Liver (tissue), 9 donors: ENCODE data around the gene LGALS12. TPM values are rescaled to one million over a fixed set of nuclear protein-coding genes. Genes with fewer than 3 reads are reported as not detected.

ENCODE experiments used
- DNase-seq: peaks from one replicate; pipeline ENCODE4 v3.0.0-alpha.2; 2017; ENCODE audit warnings: low spot score
- H3K27ac ChIP-seq, 2 donors: one replicate each; pipeline ENCODE4 v1.7.0; 2013; ENCODE audit warnings: inconsistent platforms in 2 of 2, low read length in 2 of 2, control low read depth in 1 of 2, low read depth in 1 of 2, mild to moderate bottlenecking in 1 of 2
- H3K27me3 ChIP-seq, 4 donors: one replicate each; pipeline versions ENCODE4 v1.6.1 to v1.7.0; 2013; ENCODE audit warnings: low read length in 3 of 4, inconsistent platforms in 1 of 4, mild to moderate bottlenecking in 1 of 4, moderate library complexity in 1 of 4; ENCODE audit not compliant: control insufficient read depth in 4 of 4, insufficient read depth in 4 of 4
- H3K36me3 ChIP-seq, 4 donors: one replicate each; pipeline versions ENCODE4 v1.6.1 to v1.7.0; 2013; ENCODE audit warnings: low read length in 3 of 4, mild to moderate bottlenecking in 3 of 4, low read depth in 1 of 4, moderate library complexity in 1 of 4; ENCODE audit not compliant: control insufficient read depth in 4 of 4, insufficient read depth in 3 of 4
- H3K4me1 ChIP-seq, 4 donors: one replicate each; pipeline versions ENCODE4 v1.6.1 to v1.7.0; 2013; ENCODE audit warnings: low read length in 3 of 4, mild to moderate bottlenecking in 3 of 4, moderate library complexity in 1 of 4; ENCODE audit not compliant: control insufficient read depth in 4 of 4, insufficient read depth in 4 of 4
- H3K4me3 ChIP-seq, 3 donors: one replicate each; pipeline versions ENCODE4 v1.6.1 to v1.7.0; 2013; ENCODE audit warnings: low read length in 3 of 3, control low read depth in 1 of 3, low read depth in 1 of 3, mild to moderate bottlenecking in 1 of 3
- H3K9ac ChIP-seq, 2 donors: one replicate each; pipeline ENCODE4 v1.7.0; 2013; ENCODE audit warnings: low read length in 2 of 2, mild to moderate bottlenecking in 2 of 2, moderate library complexity in 2 of 2, control low read depth in 1 of 2, low read depth in 1 of 2
- H3K9me3 ChIP-seq, 4 donors: one replicate each; pipeline versions ENCODE4 v1.6.1 to v1.7.0; 2013; ENCODE audit warnings: low read length in 3 of 4; ENCODE audit not compliant: control insufficient read depth in 4 of 4
- ATF3 ChIP-seq: IDR thresholded peaks from 2 replicates; pipeline ENCODE4 v1.6.1; 2016; ENCODE audit warnings: antibody characterized with exemption
- EGR1 ChIP-seq, 2 donors: IDR thresholded peaks; 2 replicates each; pipeline ENCODE4 v1.6.1; 2016 to 2018; ENCODE audit warnings: antibody characterized with exemption in 2 of 2, low read depth in 2 of 2
- FOXA1 ChIP-seq: IDR thresholded peaks from 2 replicates; pipeline ENCODE4 v1.6.1; 2016; ENCODE audit warnings: antibody characterized with exemption
- FOXA2 ChIP-seq: IDR thresholded peaks from 2 replicates; pipeline ENCODE4 v1.6.1; 2016; ENCODE audit warnings: antibody characterized with exemption
- GABPA ChIP-seq, 2 donors: IDR thresholded peaks in 1 of 2; conservative IDR thresholded peaks in 1 of 2; 2 replicates each; pipeline ENCODE4 v1.6.1; 2016; ENCODE audit warnings: antibody characterized with exemption in 2 of 2, mild to moderate bottlenecking in 1 of 2, moderate library complexity in 1 of 2
- HNF4A ChIP-seq, 2 donors: conservative IDR thresholded peaks; 2 replicates each; pipeline ENCODE4 v1.6.1; 2016; ENCODE audit warnings: antibody characterized with exemption in 2 of 2, mild to moderate bottlenecking in 2 of 2
- HNF4G ChIP-seq: IDR thresholded peaks from 2 replicates; pipeline ENCODE4 v1.6.1; 2016; ENCODE audit warnings: antibody characterized with exemption
- JUND ChIP-seq, 2 donors: IDR thresholded peaks; 2 replicates each; pipeline ENCODE4 v1.6.1; 2016; ENCODE audit warnings: antibody characterized with exemption in 2 of 2
- MAX ChIP-seq: IDR thresholded peaks from 2 replicates; pipeline ENCODE4 v1.6.1; 2016; ENCODE audit warnings: antibody characterized with exemption
- REST ChIP-seq: IDR thresholded peaks from 2 replicates; pipeline ENCODE4 v1.6.1; 2016; ENCODE audit warnings: antibody characterized with exemption, mild to moderate bottlenecking
- RXRA ChIP-seq, 2 donors: IDR thresholded peaks; 2 replicates each; pipeline ENCODE4 v1.6.1; 2017 to 2018; ENCODE audit warnings: antibody characterized with exemption in 2 of 2, mild to moderate bottlenecking in 1 of 2
- SP1 ChIP-seq: IDR thresholded peaks from 2 replicates; pipeline ENCODE4 v1.6.1; 2018; ENCODE audit warnings: antibody characterized with exemption, mild to moderate bottlenecking
- TAF1 ChIP-seq: conservative IDR thresholded peaks from 2 replicates; pipeline ENCODE4 v1.6.1; 2016; ENCODE audit warnings: antibody characterized with exemption, mild to moderate bottlenecking
- YY1 ChIP-seq: IDR thresholded peaks from 2 replicates; pipeline ENCODE4 v1.6.1; 2016; ENCODE audit warnings: antibody characterized with exemption, mild to moderate bottlenecking
- WGBS: extraction: QIAGEN DNeasy Blood & Tissue Kit; methylation state at CpG from one replicate; pipeline ENCODE4 v1.1.7; 2013; 5-methylcytosine and 5-hydroxymethylcytosine counted together
- polyA plus RNA-seq, 2 donors: library from polyadenylated mRNA; stranded (reverse) in 1 of 2; unstranded in 1 of 2; fragments of 200-250 nt in 1 of 2; fragments of >200 nt in 1 of 2; fragmentation: Nextera tagmentation in 1 of 2; extraction: Ambion mirVana in 1 of 2; gene quantifications; one replicate each; pipeline versions ENCODE4 v1.2.1 to v1.2.3, GENCODE V29; 2013 to 2015
- total RNA-seq, 2 donors: library from RNA; depleted of rRNA; stranded (reverse); fragments of >200 nt; gene quantifications; one replicate each; pipeline ENCODE4 v1.2.3, GENCODE V29; 2014
- donor health status: healthy.
- donor health status: healthy.
- donor health status: healthy.
- donor health status: healthy.
- donor health status: healthy.

LGALS12 gene
- total and polyA plus RNA-seq, 4 donors: 0.03 to 0.98 TPM; not detected in 2

GRCh38 chr11:63462137-63462536, 43.7 kb upstream of the LGALS12 start:
- TF ChIP-seq FOXA2: no peak
- TF ChIP-seq JUND (IDR thresholded peaks at IDR 0.05): no peak
- TF ChIP-seq ATF3: no peak
- TF ChIP-seq REST: no peak
- no peak for TF ChIP-seq FOXA1
- no peak for TF ChIP-seq TAF1
- no peak for TF ChIP-seq GABPA (IDR thresholded peaks at IDR 0.05 in 1 of 2, conservative IDR thresholded peaks at IDR 0.05 in 1 of 2)
- TF ChIP-seq HNF4G: no peak
- no peak for TF ChIP-seq MAX
- TF ChIP-seq EGR1 (IDR thresholded peaks at IDR 0.05; ENCODE audit: low read depth in 2 of 2): no peak
- H3K9me3 ChIP-seq: no peaks in the 10 kb centered on the region

GRCh38 chr11:63470311-63470710, 35.6 kb upstream of the LGALS12 start:
- Histone ChIP-seq H3K9ac (no peak overlapping the region), H3K9me3 (peaks cover 0 to 5% (median 3%) of the 10 kb centered on the region in 4 donors), H3K27me3 (no peaks in the 10 kb centered on the region), H3K36me3 (no peaks in the 10 kb centered on the region), H3K4me3 (no peak overlapping the region), H3K27ac (no peak overlapping the region), H3K4me1 (no peaks in the 10 kb centered on the region)
- WGBS: 73% methylated on average over 3 of the region's 3 CpGs
- TF ChIP-seq ATF3 (no peak), JUND (IDR thresholded peaks at IDR 0.05) (no peak), HNF4A (conservative IDR thresholded peaks at IDR 0.05) (no peak), GABPA (IDR thresholded peaks at IDR 0.05 in 1 of 2, conservative IDR thresholded peaks at IDR 0.05 in 1 of 2) (no peak), YY1 (no peak), FOXA2 (no peak), RXRA (IDR thresholded peaks at IDR 0.05) (no peak)
- DNase-seq: no peak

More at GRCh38 chr11:63462137-63462536, 43.7 kb upstream of the LGALS12 start:
- no peak for DNase-seq
- Histone ChIP-seq H3K9ac (no peak overlapping the region), H3K27me3 (no peaks in the 10 kb centered on the region), H3K36me3 (no peaks in the 10 kb centered on the region), H3K4me1 (no peaks in the 10 kb centered on the region), H3K4me3 (no peak overlapping the region), H3K27ac (no peak overlapping the region)

- TF ChIP-seq GABPA (IDR thresholded peaks at IDR 0.05 in 1 of 2, conservative IDR thresholded peaks at IDR 0.05 in 1 of 2) (no peak), HNF4G (no peak), SP1 (no peak), RXRA (IDR thresholded peaks at IDR 0.05) (no peak), HNF4A (conservative IDR thresholded peaks at IDR 0.05) (no peak), FOXA2 (no peak)
- H3K4me3 ChIP-seq: no peak overlapping the region
- H3K36me3 ChIP-seq: no peaks in the 10 kb centered on the region
- no peak overlapping the region for H3K9ac ChIP-seq
- H3K9me3 ChIP-seq: peaks cover 0 to 7% (median 3%) of the 10 kb centered on the region in 4 donors
- H3K27ac ChIP-seq: no peak overlapping the region
- WGBS: 80% methylated on average over 3 of the region's 3 CpGs
- H3K27me3 ChIP-seq: no peaks in the 10 kb centered on the region
- H3K4me1 ChIP-seq: no peaks in the 10 kb centered on the region
- DNase-seq: no peak
Observed at GRCh38 chr11:63472372-63472771, 33.5 kb upstream of the LGALS12 start.
